Measurements from ENCODE around the gene KCNT1. TPM values are rescaled to one million over a fixed set of nuclear protein-coding genes. Genes with fewer than 3 reads are reported as not detected.

Gene KCNT1
- total RNA-seq, 1 donor = not detected

- no peak for DNase-seq (ENCODE audit: insufficient read length, low spot score, missing footprints)
- H3K79me2 ChIP-seq (ENCODE audit: insufficient read depth, low read length) = no peaks in the 10 kb centered on the region
- no peaks in the 10 kb centered on the region for H3K36me3 ChIP-seq (ENCODE audit: insufficient read depth, low read length)
- TF ChIP-seq, protein P1, sequence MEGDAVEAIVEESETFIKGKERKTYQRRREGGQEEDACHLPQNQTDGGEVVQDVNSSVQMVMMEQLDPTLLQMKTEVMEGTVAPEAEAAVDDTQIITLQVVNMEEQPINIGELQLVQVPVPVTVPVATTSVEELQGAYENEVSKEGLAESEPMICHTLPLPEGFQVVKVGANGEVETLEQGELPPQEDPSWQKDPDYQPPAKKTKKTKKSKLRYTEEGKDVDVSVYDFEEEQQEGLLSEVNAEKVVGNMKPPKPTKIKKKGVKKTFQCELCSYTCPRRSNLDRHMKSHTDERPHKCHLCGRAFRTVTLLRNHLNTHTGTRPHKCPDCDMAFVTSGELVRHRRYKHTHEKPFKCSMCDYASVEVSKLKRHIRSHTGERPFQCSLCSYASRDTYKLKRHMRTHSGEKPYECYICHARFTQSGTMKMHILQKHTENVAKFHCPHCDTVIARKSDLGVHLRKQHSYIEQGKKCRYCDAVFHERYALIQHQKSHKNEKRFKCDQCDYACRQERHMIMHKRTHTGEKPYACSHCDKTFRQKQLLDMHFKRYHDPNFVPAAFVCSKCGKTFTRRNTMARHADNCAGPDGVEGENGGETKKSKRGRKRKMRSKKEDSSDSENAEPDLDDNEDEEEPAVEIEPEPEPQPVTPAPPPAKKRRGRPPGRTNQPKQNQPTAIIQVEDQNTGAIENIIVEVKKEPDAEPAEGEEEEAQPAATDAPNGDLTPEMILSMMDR (IDR thresholded peaks at IDR 0.05; ENCODE audit: extremely low read depth, low read depth, low read length) = no peak
- H2AFZ ChIP-seq (ENCODE audit: low read length) = no peak overlapping the region
- no peaks in the 10 kb centered on the region for H3K27me3 ChIP-seq (ENCODE audit: insufficient read depth, low read length)
- H3K4me1 ChIP-seq (ENCODE audit: insufficient read depth, low read length) = no peaks in the 10 kb centered on the region
- no peak overlapping the region for H3K4me3 ChIP-seq (ENCODE audit: insufficient read depth, low read length)
- no peak overlapping the region for H3K4me2 ChIP-seq (ENCODE audit: insufficient read depth, low read length)
- H3K9me3 ChIP-seq (ENCODE audit: low read depth, low read length) = no peaks in the 10 kb centered on the region
- H3K27ac ChIP-seq (ENCODE audit: low read depth, low read length) = no peak overlapping the region
- no peaks in the 10 kb centered on the region for H4K20me1 ChIP-seq (ENCODE audit: insufficient read depth, low read length)
Measured at GRCh38 chr9:135770203-135770535, 68.2 kb downstream of the KCNT1 start.

GRCh38 chr9:135770771-135771170 lies 68.8 kb downstream of the KCNT1 start:
- no peaks in the 10 kb centered on the region for H4K20me1 ChIP-seq (ENCODE audit: insufficient read depth, low read length)
- no peaks in the 10 kb centered on the region for H3K9me3 ChIP-seq (ENCODE audit: low read depth, low read length)

GRCh38 chr9:135771401-135772051 lies 69.5 kb downstream of the KCNT1 start:
- no peak overlapping the region for H3K4me3 ChIP-seq (ENCODE audit: insufficient read depth, low read length)
- TF ChIP-seq, protein P1 (IDR thresholded peaks at IDR 0.05; ENCODE audit: extremely low read depth, low read depth, low read length) = no peak

More at GRCh38 chr9:135770771-135771170, 68.8 kb downstream of the KCNT1 start:
- Histone ChIP-seq H3K27me3 (ENCODE audit: insufficient read depth, low read length) (no peaks in the 10 kb centered on the region), H2AFZ (ENCODE audit: low read length) (no peak overlapping the region), H3K4me1 (ENCODE audit: insufficient read depth, low read length) (no peaks in the 10 kb centered on the region), H3K36me3 (ENCODE audit: insufficient read depth, low read length) (no peaks in the 10 kb centered on the region), H3K79me2 (ENCODE audit: insufficient read depth, low read length) (no peaks in the 10 kb centered on the region), H3K4me3 (ENCODE audit: insufficient read depth, low read length) (no peak overlapping the region), H3K27ac (ENCODE audit: low read depth, low read length) (no peak overlapping the region), H3K4me2 (ENCODE audit: insufficient read depth, low read length) (no peak overlapping the region)
- no peak for DNase-seq (ENCODE audit: insufficient read length, low spot score, missing footprints)
- TF ChIP-seq, protein P1 (IDR thresholded peaks at IDR 0.05; ENCODE audit: extremely low read depth, low read depth, low read length) = no peak

GRCh38 chr9:135772056-135772646 lies 70.2 kb downstream of the KCNT1 start:
- no peaks in the 10 kb centered on the region for H3K27me3 ChIP-seq (ENCODE audit: insufficient read depth, low read length)
- H3K27ac ChIP-seq (ENCODE audit: low read depth, low read length) = no peak overlapping the region
- H3K4me1 ChIP-seq (ENCODE audit: insufficient read depth, low read length) = no peaks in the 10 kb centered on the region
- no peaks in the 10 kb centered on the region for H3K79me2 ChIP-seq (ENCODE audit: insufficient read depth, low read length)
- H3K36me3 ChIP-seq (ENCODE audit: insufficient read depth, low read length) = no peaks in the 10 kb centered on the region
- no peaks in the 10 kb centered on the region for H4K20me1 ChIP-seq (ENCODE audit: insufficient read depth, low read length)
- no peaks in the 10 kb centered on the region for H3K9me3 ChIP-seq (ENCODE audit: low read depth, low read length)
- no peak overlapping the region for H3K4me3 ChIP-seq (ENCODE audit: insufficient read depth, low read length)
- DNase-seq (ENCODE audit: insufficient read length, low spot score, missing footprints) = no peak
- no peak overlapping the region for H3K4me2 ChIP-seq (ENCODE audit: insufficient read depth, low read length)
- H2AFZ ChIP-seq (ENCODE audit: low read length) = no peak overlapping the region
- TF ChIP-seq, protein P1 (IDR thresholded peaks at IDR 0.05; ENCODE audit: extremely low read depth, low read depth, low read length) = no peak

More at GRCh38 chr9:135771401-135772051, 69.5 kb downstream of the KCNT1 start:
- Histone ChIP-seq H3K36me3 (ENCODE audit: insufficient read depth, low read length) (no peaks in the 10 kb centered on the region), H4K20me1 (ENCODE audit: insufficient read depth, low read length) (no peaks in the 10 kb centered on the region), H3K27me3 (ENCODE audit: insufficient read depth, low read length) (no peaks in the 10 kb centered on the region), H3K9me3 (ENCODE audit: low read depth, low read length) (no peaks in the 10 kb centered on the region), H3K79me2 (ENCODE audit: insufficient read depth, low read length) (no peaks in the 10 kb centered on the region), H3K4me2 (ENCODE audit: insufficient read depth, low read length) (no peak overlapping the region), H3K4me1 (ENCODE audit: insufficient read depth, low read length) (no peaks in the 10 kb centered on the region), H2AFZ (ENCODE audit: low read length) (no peak overlapping the region), H3K27ac (ENCODE audit: low read depth, low read length) (no peak overlapping the region)
- no peak for DNase-seq (ENCODE audit: insufficient read length, low spot score, missing footprints)

Data from osteoblast (primary cell).